IgD-negative memory B cell (primary cell): ENCODE measurements around the gene FAM118A. TPM values are rescaled to one million over a fixed set of nuclear protein-coding genes. Genes with fewer than 3 reads are reported as not detected.
A peak's percentile ranks its signal among the peaks of the same experiment; 100 is the strongest.
"Not testable (repeated sequence)": the region's sequence is repeated elsewhere in the genome, so short reads cannot be mapped to it uniquely, and the experiment has no call there.

Experiments used
- H3K27ac Mint-ChIP-seq, 3 donors: one replicate each; pipeline ENCODE4 v1.8.0; 2020 to 2022; ENCODE audit warnings: mild to moderate bottlenecking in 3 of 3, mixed read lengths in 3 of 3, moderate library complexity in 1 of 3
- H3K27me3 Mint-ChIP-seq: one replicate; pipeline ENCODE4 v1.8.0; 2021; ENCODE audit warnings: mixed read lengths
- H3K36me3 Mint-ChIP-seq: one replicate; pipeline ENCODE4 v1.8.0; 2020; ENCODE audit warnings: mild to moderate bottlenecking, mixed read lengths
- H3K4me1 Mint-ChIP-seq, 3 donors: one replicate each; pipeline ENCODE4 v1.8.0; 2020 to 2022; ENCODE audit warnings: mixed read lengths in 3 of 3, mild to moderate bottlenecking in 1 of 3
- H3K4me3 Mint-ChIP-seq, 4 donors: one replicate each; pipeline ENCODE4 v1.8.0; 2020 to 2022; ENCODE audit warnings: mild to moderate bottlenecking in 4 of 4, mixed read lengths in 4 of 4, moderate library complexity in 3 of 4
- H3K9me3 Mint-ChIP-seq, 3 donors: one replicate each; pipeline ENCODE4 v1.8.0; 2020 to 2021; ENCODE audit warnings: mixed read lengths in 3 of 3, mild to moderate bottlenecking in 1 of 3
- polyA plus RNA-seq: library from polyadenylated mRNA; unstranded; fragments of 300-500 nt; fragmentation: Illumina TruSeq; gene quantifications from one replicate; pipeline ENCODE4 v1.2.3, GENCODE V29; 2021

FAM118A gene
- polyA plus RNA-seq, 1 donor from 2014 or later: 24.0 TPM

DNA sequence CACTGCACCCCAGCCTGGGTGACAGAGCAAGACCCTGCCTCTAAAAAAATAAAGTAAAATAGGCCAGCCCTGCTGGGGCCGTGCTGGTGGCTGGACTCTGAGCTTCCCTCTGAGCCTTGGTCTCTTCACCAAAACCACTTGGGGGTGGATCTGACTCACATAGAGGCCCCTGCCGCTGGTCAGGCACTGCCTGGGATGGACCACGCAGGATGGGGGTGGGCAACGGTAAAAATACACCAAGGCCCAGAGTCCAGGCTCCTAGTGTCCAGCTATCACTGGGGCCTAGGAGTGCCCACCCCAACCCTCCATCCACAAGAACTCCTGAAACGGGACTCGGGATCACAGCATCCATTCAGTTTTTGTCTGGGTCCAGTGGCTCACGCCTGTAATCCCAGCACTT lies 37.2 kb upstream of the FAM118A start:
- Mint-ChIP-seq H3K27me3 (peaks cover 13% of the 10 kb centered on the region), H3K4me1 (peaks cover 0 to 5% (median 3%) of the 10 kb centered on the region in 3 donors), H3K27ac (no peak overlapping the region), H3K4me3 (no peak overlapping the region), H3K36me3 (peaks cover 1% of the 10 kb centered on the region), H3K9me3 (no peaks in the 10 kb centered on the region)

DNA sequence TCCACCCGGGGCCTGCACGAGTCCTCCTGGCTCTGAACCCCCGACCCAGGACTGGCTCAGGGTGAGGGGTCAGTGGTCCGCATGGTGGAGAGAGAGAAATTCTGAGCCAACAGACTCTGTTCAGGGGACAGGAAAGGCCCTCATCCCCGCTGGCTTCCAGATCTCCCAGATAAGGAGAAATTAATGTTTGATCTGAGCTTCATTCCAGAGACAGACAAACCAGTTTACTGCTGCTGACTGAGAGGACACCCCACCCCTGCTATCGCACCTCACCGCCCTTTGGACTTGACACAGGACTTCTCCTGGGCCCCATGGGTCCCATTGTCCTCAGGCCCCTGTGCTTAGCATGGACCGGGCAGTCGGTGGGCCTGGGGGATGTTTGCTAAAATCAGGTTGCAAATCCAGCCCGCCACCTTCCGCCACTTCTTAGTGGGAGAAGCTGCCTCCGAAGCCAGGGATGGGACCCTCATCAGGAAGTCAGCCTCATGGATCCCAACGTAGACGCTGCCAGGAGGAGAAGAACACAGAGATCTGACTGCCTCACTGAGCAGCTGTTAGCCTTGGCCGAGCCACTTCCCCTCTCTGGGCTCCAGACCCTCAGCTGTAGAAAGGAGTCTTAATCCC lies 36.2 kb upstream of the FAM118A start:
- Mint-ChIP-seq H3K4me1 (peaks cover 0 to 5% (median 5%) of the 10 kb centered on the region in 3 donors), H3K27me3 (peaks cover 13% of the 10 kb centered on the region), H3K9me3 (no peaks in the 10 kb centered on the region), H3K4me3 (no peak overlapping the region), H3K36me3 (peaks cover 1% of the 10 kb centered on the region), H3K27ac (no peak overlapping the region)

DNA sequence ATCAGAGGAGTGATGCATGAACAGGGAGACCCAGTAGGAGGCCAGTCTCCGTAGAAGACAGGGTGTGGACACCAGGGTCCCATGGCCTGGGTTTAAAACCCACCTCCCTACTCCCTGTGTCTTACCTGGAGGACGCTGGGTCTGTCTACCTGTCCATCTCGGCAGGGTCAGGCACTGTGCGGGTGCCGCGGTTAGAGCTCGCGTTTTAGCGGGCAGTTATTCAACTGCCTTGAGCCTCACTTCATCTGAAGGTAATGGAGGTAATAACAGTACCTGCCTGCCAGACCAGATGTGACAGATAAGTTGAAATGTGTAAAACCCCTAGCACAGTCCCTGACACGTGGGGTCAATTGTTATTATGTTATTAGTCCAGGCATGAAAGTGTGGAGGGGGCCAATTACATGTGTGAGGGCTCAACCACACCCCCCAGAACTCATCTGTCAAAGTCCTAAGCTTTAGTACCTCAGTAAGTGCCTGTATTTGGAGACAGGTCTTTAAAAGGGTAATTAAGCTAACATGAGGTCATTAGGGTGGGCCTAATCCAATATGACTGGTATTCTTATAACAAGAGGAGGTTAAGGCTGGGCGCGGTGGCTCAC lies 33.1 kb upstream of the FAM118A start:
- no peaks in the 10 kb centered on the region for H3K9me3 Mint-ChIP-seq
- no peak overlapping the region for H3K27ac Mint-ChIP-seq

DNA sequence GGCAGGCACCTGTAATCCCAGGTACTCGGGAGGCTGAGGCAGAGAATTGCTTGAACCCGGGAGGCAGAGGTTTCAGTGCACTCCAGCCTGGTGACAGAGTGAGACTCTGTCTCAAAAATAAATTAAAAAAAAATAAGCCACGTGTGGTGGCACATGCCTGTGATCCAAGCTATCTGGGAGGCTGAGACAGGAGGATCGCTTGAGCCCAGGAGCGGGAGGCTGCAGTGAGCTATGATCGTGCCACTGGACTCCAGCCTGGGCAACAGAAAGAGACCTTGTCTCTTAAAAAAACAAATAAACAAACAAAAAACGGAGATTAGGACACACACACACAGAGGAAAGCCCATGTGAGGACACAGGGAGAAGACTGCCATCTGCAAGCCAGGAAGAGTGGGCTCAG lies 32.0 kb upstream of the FAM118A start:
- not testable (repeated sequence) for H3K27me3 Mint-ChIP-seq, H3K36me3 Mint-ChIP-seq, H3K27ac Mint-ChIP-seq, H3K4me1 Mint-ChIP-seq, H3K9me3 Mint-ChIP-seq
- peak overlapping the region in 1 of 4 donors; percentile 40 for H3K4me3 Mint-ChIP-seq

More for the DNA sequence above, 33.1 kb upstream of the FAM118A start:
- peaks cover 2% of the 10 kb centered on the region for H3K27me3 Mint-ChIP-seq
- H3K4me3 Mint-ChIP-seq: no peak overlapping the region
- peaks cover 1% of the 10 kb centered on the region for H3K36me3 Mint-ChIP-seq
- H3K4me1 Mint-ChIP-seq: peaks cover 0 to 6% (median 6%) of the 10 kb centered on the region in 3 donors

DNA sequence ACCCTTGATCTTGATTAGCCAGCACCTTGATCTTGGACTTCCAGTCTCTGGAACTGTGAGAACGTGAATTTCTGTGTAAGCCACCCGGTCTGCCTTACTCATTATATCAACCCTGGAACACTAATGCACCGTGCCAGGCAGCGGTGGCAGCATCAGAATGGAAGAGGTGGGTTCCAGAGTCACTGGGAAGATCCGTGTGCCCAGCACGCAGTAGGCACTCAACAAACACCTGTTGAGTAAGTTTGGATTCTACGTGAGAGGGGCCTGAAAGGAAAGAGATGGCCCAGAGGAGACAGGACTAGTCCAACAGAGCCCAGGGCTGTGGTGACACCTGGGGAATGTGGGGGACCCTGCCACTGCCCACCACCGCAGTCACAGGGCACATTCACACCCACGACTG lies 31.6 kb upstream of the FAM118A start:
- H3K9me3 Mint-ChIP-seq: no peaks in the 10 kb centered on the region
- peaks cover 1% of the 10 kb centered on the region for H3K36me3 Mint-ChIP-seq
- peaks cover 1 to 6% (median 6%) of the 10 kb centered on the region in 3 donors for H3K4me1 Mint-ChIP-seq
- H3K27me3 Mint-ChIP-seq: peaks cover 1% of the 10 kb centered on the region
- no peak overlapping the region for H3K27ac Mint-ChIP-seq
- H3K4me3 Mint-ChIP-seq: peak overlapping the region in 1 of 4 donors; percentile 40

DNA sequence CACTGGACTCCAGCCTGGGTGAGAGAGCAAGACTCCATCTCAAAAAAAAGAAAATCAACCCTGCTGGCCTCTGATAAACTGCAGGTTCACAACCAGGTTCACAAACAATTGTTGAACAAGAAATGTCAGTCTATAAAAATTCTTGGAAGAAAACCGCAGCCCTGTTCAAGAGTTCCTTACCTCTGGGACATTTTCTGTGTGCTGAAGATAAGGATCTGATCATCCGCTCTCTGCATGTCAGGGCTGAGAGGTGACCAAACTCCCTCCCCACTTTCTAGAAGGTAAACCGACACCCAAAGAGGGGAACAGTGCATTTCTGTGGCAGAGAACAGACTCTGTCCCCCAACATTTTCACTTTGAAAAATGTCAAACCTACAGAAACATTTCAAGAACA lies 29.1 kb upstream of the FAM118A start:
- Mint-ChIP-seq H3K27me3 (peaks cover 1% of the 10 kb centered on the region), H3K4me1 (peaks cover 6 to 11% (median 10%) of the 10 kb centered on the region in 3 donors), H3K9me3 (no peaks in the 10 kb centered on the region), H3K4me3 (no peak overlapping the region), H3K36me3 (no peaks in the 10 kb centered on the region), H3K27ac (no peak overlapping the region)

DNA sequence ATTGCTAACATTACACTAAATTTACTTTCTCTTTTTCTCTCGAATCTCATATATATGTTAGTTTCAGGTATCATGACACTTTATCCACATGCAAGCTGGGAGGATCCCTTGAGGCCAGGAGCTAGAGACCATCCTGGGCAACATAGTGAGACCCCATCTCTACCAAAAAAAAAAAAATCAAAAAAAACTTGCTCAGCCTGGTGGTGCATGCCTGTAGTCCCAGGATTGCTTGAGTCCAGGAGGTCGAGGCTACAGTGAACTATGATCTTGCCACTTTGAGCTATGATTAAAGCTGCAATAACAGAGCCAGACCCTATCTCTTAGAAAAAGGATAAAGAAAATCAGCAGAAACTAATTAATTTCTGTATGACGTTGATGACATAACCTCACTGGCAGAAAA lies 28.7 kb upstream of the FAM118A start:
- peaks cover 6 to 12% (median 11%) of the 10 kb centered on the region in 3 donors for H3K4me1 Mint-ChIP-seq
- no peak overlapping the region for H3K27ac Mint-ChIP-seq
- H3K36me3 Mint-ChIP-seq: no peaks in the 10 kb centered on the region
- H3K27me3 Mint-ChIP-seq: peaks cover 1% of the 10 kb centered on the region
- H3K9me3 Mint-ChIP-seq: no peaks in the 10 kb centered on the region
- no peak overlapping the region for H3K4me3 Mint-ChIP-seq

DNA sequence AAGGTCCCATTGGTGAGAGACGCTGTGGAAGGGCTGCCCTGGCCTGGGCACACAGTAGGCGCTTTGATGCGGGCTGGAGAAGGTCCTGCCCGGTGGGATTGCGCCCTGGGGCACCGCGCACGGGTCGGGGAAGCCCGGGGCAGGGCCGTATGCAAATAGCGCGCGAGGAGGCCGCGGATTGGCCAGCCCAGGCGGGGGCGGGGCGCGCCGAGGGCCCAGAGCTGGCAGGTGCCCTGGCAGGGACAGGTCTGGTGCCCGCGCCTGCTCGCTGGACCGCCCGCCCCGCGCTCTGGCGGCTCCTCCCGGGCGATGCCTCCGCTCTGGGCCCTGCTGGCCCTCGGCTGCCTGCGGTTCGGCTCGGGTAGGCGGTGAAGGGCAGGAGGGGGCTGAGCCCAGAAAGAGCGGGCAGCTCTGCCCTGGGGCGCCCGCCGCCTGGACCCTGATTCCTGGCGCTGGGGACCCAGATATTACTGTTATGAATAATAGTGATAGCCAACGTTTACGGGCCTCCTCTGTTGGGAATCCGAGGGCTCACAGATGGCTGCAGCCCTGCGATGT lies 24.9 kb upstream of the FAM118A start, which contains the start of gene UPK3A:
UPK3A (plus strand) TSS at position 245 of the 558 bp plus-strand sequence; CDS start at position 310, 65 bp downstream.
- Mint-ChIP-seq H3K4me1 (peaks cover 20 to 26% (median 25%) of the 10 kb centered on the region in 3 donors), H3K9me3 (no peaks in the 10 kb centered on the region), H3K36me3 (no peaks in the 10 kb centered on the region), H3K27me3 (peaks cover 1% of the 10 kb centered on the region), H3K27ac (peak within 1 kb of the TSS in 2 of 3 donors; percentile 41 to 84), H3K4me3 (peak within 1 kb of the TSS in 3 of 4 donors; percentile 12 to 80 (median 73))

DNA sequence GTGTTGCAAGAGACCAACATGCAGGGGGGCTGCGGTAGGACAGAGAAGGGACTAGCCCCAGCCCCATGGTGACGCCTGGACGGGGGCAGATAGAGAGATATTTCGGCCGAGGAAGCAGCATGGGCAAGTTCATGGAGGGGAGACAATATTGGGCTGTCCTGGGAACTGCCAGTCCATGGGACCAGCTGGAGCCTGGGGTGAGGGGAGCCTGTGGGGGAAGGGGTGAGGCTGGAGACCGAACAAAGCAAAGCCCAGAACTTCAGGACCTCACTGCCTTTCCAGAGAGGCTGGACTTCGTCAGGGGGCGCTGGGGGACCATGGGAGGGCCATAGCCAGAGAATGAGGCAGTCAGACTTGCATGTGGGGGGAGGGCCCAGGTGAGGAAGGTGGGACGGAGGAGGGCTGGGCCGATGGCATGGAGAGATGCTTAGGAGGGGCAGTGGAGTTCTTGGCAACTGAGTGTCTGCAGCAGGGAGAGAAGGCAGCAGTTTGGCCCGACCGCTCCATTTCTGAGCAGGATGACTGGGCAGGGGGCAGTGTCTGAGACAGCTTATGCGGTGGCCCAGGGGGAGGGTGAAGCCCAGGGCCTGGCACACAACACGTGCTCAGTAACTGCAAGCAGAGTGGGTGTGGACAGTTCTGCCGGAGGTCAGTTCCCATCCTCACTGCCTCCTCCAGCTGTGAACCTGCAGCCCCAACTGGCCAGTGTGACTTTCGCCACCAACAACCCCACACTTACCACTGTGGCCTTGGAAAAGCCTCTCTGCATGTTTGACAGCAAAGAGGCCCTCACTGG lies 24.3 kb upstream of the FAM118A start:
- H3K4me3 Mint-ChIP-seq: peak overlapping the region in 2 of 4 donors; percentile 35 to 72

DNA sequence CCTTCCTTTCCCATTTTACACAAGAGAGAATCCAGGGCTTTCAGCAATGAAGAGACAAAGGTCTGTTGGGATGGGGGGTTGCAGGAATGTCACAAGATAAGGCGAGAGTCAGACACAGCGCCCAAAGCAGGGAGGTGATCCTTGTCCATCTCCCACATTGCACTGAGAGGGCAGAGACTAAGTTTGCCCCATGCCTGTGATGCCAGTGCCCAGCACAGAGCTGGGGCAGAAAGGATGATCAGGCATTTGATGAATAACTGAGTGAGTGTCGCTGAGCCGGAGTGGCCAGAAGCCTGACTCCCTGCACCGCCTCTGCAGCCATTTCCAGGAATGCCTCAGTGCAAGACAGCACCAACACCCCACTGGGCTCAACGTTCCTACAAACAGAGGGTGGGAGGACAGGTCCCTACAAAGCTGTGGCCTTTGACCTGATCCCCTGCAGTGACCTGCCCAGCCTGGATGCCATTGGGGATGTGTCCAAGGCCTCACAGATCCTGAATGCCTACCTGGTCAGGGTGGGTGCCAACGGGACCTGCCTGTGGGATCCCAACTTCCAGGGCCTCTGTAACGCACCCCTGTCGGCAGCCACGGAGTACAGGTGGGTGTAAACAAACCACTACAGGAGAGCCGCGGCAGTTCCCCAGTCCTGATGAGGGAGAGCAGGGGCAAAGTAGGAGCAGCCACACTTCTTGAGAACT lies 22.7 kb upstream of the FAM118A start:
- Mint-ChIP-seq H3K4me1 (peaks cover 13 to 25% (median 21%) of the 10 kb centered on the region in 3 donors), H3K27ac (peak overlapping the region; percentile 51 to 84 (median 78)), H3K36me3 (no peaks in the 10 kb centered on the region), H3K27me3 (peaks cover 1% of the 10 kb centered on the region), H3K9me3 (no peaks in the 10 kb centered on the region), H3K4me3 (peak overlapping the region in 3 of 4 donors; percentile 15 to 32 (median 18))

More for the DNA sequence above, 24.3 kb upstream of the FAM118A start:
- no peaks in the 10 kb centered on the region for H3K36me3 Mint-ChIP-seq
- peaks cover 20 to 26% (median 21%) of the 10 kb centered on the region in 3 donors for H3K4me1 Mint-ChIP-seq
- H3K27ac Mint-ChIP-seq: peak overlapping the region in 2 of 3 donors; percentile 41 to 84
- H3K27me3 Mint-ChIP-seq: peaks cover 1% of the 10 kb centered on the region
- H3K9me3 Mint-ChIP-seq: no peaks in the 10 kb centered on the region

DNA sequence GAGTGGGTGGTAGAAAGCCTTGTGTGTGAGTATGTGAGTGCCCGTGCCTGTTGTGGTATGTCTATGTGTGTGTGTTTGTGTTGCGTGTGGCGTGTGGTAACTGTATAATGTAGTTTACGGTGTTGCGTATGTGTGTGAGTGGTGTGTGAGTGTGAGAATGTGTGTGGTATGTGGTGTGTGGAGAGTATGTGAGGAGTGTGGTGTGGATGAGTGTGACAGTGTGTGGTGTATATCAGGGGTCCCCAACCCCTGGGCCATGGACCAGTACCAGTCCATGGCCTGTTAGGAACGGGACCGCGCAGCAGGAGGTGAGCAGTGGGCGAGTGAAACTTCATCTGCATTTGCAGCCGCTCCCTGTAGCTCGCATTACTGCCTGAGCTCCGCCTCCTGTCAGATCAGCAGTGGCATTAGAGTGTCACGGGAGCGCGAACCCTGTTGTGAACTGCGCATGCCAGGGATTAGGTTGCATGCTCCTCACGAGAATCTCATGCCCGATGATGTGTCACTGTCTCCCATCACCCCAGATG lies 19.3 kb upstream of the FAM118A start:
- Mint-ChIP-seq H3K4me1 (peaks cover 20 to 22% (median 22%) of the 10 kb centered on the region in 3 donors), H3K4me3 (no peak overlapping the region), H3K36me3 (no peaks in the 10 kb centered on the region), H3K27me3 (no peaks in the 10 kb centered on the region), H3K27ac (no peak overlapping the region), H3K9me3 (no peaks in the 10 kb centered on the region)

DNA sequence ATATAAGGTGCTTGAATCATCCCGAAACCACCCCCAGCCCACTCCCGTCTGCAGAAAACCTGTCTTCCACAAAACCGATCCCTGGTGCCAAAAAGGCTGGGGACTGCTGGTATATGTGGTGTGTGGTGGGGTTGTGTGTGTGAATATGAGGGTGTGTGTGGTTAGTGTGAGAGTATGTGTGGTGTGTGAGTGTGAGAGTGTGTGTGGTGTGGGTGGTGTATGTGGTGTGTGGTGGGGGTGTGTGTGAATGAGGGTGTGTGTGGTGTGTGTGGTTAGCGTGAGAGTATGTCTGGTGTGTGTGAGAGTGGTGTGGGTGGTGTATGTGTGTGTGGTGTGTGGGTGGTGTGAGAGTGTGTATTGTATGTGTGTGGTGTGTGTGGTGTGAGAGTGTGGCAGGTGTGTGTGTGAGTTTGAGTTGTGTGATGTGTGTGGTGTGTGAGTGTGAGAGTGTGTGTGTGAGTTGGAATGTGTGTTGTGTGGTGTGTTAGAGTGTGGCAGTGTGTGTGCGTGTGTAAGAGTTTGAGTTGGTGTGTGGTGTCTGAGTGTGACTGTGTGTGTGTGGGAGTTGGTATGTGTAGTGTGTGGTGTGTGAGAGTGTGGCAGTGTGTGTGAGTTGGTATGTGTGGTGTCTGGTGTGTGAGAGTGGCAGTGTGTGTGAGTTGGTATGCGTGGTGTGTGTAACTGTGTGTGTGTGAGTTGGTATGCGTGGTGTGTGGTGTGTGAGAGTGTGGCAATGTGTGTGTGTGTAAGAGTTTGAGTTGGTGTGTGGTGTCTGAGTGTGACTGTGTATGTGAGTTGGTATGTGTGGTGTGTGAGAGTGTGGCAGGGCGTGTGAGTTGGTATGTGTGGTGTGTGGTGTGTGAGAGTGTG lies 18.4 kb upstream of the FAM118A start:
- Mint-ChIP-seq H3K9me3 (no peaks in the 10 kb centered on the region), H3K4me1 (peaks cover 15 to 27% (median 24%) of the 10 kb centered on the region in 3 donors), H3K27me3 (no peaks in the 10 kb centered on the region), H3K27ac (no peak overlapping the region), H3K4me3 (no peak overlapping the region), H3K36me3 (no peaks in the 10 kb centered on the region)

DNA sequence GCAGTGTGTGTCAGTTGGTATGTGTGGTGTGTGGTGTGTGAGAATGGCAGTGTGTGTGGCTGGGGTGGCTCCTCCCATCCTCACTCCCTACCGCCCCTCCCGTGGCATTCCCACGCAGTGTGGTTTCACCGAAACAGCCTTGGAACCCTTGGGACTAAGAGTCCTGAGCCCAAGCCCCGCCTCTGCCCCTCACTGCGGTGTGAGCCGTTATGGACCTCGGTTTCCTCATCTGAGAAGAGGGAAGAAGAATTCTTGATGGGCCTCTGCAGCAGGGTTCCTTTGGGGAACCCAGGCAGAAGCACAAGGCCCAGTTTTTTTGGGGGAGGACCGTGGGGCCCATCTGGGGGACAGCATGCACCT lies 17.8 kb upstream of the FAM118A start:
- H3K27ac Mint-ChIP-seq: no peak overlapping the region
- no peak overlapping the region for H3K4me3 Mint-ChIP-seq
- no peaks in the 10 kb centered on the region for H3K9me3 Mint-ChIP-seq
- H3K4me1 Mint-ChIP-seq: peaks cover 15 to 26% (median 24%) of the 10 kb centered on the region in 3 donors
- no peaks in the 10 kb centered on the region for H3K36me3 Mint-ChIP-seq
- H3K27me3 Mint-ChIP-seq: no peaks in the 10 kb centered on the region
